NCI-H2081 treated with DMSO at 0.1 percent for 48 hours (cell line): Measurements from ENCODE around the gene METTL15.
"Not testable (repeated sequence)": the region's sequence is repeated elsewhere in the genome, so short reads cannot be mapped to it uniquely, and the experiment has no call there.

ENCODE experiments used
- DNase-seq: peaks from one replicate; lab custom pipeline; 2025; lab: John Stamatoyannopoulos, UW

The METTL15 gene

GRCh38 chr11:28209906-28210305 is 101.7 kb downstream of the METTL15 start:
- no peak for DNase-seq

DNA sequence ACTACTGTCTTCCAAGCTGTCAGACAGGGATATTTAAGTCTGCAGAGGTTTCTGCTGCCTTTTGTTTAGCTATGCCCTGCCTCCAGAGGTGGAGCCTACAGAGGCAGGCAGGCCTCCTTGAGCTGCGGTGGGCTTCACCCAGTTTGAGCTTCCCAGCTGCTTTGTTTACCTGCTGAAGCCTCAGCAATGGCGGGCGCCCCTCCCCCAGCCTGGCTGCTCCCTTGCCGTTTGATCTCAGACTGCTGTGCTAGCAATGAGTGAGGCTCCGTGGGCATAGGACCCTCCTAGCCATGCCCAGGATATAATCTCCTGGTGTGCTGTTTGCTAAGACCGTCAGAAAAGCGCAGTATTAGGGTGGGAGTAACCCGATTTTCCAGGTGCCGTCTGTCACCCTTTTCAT is 113.9 kb downstream of the METTL15 start:
- DNase-seq: not testable (repeated sequence)

GRCh38 chr11:28223577-28223976 is 115.4 kb downstream of the METTL15 start:
- no peak for DNase-seq

GRCh38 chr11:28223994-28224393 is 115.8 kb downstream of the METTL15 start:
- no peak for DNase-seq

DNA sequence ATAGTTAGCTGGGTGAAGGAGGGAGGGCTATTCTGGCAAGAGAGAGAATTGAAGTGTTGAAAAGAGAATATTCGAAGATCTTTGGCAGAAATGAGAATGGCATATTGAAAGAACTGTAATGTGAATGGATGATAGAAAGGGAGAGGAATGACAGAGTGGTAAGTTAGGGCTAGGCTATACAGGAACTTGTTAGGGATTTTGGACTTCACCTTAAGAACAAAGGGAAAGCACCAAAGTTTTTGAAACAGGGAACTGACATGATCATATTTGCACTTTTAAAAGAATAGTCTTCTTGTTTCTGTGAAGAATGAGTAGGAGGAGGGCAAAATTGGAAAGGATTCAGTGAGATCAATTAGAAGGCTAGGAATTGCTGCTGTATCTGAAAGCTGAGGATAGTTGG is 119.3 kb downstream of the METTL15 start:
- no peak for DNase-seq

DNA sequence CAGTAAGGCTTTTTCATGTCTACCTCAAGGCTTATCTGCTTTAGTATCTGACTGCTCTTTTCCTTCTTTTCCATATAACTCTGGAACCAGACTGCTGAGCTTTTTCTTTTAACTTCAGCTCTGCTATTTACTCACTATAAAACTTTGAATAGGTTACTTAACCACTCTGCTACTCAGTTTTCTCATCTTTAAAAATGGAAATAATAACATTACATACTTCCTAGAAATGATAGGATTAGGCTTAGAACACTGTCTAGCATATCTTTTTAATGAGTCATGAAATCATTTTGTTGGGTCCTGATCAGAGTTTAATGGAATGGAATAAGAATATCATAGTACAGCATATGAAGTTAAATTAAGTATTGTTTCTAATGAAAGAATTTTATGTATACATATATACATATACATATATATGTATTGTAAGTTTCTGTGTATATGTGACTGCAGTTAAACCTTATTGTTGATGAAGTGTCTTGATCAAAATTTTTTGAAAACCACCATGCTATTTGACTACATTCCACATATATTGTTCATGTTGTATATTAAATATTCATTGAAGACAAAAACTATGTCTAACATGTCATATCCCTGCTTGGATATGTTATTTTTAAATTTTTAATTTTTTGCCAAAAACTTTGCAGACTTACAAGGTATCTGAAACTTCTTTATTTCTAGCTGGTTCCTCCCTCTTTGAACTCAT is 120.2 kb downstream of the METTL15 start:
- DNase-seq: no peak

- DNase-seq: no peak
Measured at GRCh38 chr11:28231475-28231874, 123.3 kb downstream of the METTL15 start.

DNA sequence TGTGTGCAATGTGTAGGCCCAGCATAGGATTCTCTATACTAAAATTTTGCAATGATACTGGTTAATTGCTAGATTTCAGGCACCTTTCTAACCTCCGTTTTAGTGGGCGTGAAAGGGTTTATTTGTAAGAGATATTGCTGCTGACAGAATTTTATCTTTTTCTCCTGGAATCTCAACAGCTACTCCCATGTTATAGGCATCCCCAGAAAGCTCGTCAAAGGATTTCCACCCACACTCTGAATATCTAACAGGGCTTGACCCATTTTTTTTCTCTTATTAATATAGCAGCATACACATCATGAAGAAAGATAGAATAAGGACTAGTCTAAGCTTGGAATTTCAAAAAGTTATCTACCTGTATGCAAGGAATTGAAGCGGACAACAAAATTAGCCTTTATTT is 124.5 kb downstream of the METTL15 start:
- no peak for DNase-seq

GRCh38 chr11:28241760-28242159 is 133.6 kb downstream of the METTL15 start:
- DNase-seq: no peak

DNA sequence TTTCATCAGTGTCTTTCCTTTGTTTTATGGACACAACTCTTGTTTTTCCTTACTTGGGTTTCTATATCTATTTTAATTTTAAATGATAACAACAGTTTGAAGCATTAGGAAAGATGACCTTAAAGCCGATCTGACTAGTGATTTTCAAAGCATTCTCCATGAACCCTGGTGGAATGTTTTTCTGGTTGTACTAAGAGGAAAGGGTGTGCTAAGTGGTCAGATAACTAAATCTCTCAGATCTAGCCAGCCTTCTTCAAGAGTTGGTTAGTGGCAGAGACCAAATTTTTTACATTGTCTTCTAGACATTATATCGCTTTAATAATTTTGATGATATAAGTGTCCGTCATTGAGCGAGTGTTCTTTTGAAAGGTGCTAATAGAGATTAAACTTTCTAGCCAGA is 134.4 kb downstream of the METTL15 start:
- no peak for DNase-seq

DNA sequence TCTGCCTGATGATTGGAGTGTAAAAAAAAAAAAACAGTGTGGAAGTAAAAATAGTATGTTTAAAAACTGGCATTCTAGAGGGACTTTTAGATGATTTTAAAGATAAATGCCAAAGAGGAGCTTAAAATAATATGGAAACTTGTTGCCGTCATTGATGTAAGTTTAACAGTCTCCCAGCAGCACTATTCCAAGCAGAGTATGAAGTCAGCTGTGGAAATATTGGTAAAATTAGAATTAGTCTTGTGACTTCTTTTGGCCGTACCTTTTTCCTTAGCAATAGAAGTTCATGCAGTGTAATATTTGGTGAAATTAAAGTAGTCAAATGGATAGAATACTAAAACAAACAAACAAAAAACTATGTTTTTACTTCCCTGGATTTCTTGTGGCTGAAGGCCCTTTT is 134.9 kb downstream of the METTL15 start:
- DNase-seq: no peak

- no peak for DNase-seq
Measured at GRCh38 chr11:28243581-28243980, 135.4 kb downstream of the METTL15 start.

DNA sequence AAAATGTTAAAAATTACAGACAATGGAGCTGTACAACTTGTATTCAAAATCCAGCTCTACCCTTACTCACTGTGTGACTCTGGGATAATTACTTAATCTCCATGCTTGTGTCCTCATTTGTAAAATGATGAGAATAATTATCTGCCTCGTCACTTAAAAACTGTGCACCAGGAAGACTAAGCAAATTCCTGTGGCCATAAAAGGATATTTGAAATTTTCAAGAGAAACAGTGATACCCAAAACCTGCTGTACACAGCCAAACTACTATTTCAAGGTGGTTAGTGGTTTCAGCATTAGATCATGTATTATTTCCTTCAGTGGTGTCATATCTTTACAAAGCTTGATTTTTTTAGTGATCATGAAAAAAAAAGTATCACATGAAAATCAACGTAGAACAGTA is 136.9 kb downstream of the METTL15 start:
- DNase-seq: no peak

DNA sequence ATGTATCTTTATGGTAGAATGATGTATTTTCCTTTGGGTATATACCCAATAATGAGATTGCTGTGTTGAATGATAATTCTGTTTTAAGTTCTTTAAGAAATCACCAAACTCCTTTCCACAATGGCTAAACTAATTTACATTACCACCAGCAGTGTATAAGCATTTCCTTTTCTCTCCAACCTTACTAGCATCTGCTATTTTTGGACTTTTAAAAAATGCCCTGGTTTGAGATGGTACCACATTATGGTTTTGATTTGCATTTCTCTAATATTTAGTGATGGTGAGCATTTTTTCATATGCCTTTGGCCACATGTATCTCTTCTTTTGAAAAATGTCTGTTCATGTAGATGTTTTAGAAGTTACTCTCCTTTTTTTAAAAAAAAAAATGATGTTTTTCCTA is 142.0 kb downstream of the METTL15 start:
- no peak for DNase-seq

GRCh38 chr11:28251257-28251656 is 143.1 kb downstream of the METTL15 start:
- DNase-seq: no peak

- DNase-seq: no peak
Measured at GRCh38 chr11:28257761-28258160, 149.6 kb downstream of the METTL15 start.

GRCh38 chr11:28259177-28259843 is 151.1 kb downstream of the METTL15 start:
- no peak for DNase-seq

DNA sequence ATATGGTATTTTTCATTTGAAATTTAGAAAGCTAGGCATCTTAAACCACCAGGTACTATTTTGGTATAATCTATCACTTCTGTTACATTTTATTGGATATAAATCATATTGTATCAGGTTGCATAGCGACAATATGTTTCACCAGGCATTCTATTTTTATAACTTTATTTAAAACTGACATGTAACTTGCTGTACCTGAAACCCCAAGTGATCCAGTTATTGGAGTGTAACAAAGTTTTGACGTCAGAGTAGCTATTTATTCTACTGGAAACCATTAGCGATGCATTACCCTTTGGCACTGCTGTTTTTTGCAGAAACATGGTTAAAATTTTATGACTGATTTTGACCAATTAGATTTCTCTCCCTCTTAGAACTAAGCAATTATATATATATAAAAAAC is 160.7 kb downstream of the METTL15 start:
- DNase-seq: no peak

DNA sequence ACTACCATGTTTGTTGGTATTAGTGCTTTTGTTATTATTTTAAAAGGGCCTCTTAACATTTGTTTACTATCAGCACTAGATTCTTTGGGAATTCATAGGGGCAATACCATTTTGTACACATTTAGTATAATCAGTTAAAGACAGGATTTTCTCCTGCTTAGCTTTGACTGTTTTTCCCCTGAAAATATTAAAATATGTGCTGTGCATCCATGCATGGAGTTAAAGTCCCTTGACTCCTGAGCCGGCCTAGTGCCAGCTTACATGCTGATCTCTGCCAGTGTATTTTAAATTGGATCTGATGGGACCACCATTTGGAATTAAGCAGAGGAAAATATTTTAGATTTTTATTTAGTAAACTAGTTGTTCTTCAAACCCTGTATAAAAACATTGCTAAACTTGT is 161.4 kb downstream of the METTL15 start:
- no peak for DNase-seq

GRCh38 chr11:28272247-28272646 is 164.1 kb downstream of the METTL15 start:
- DNase-seq: not testable (repeated sequence)

DNA sequence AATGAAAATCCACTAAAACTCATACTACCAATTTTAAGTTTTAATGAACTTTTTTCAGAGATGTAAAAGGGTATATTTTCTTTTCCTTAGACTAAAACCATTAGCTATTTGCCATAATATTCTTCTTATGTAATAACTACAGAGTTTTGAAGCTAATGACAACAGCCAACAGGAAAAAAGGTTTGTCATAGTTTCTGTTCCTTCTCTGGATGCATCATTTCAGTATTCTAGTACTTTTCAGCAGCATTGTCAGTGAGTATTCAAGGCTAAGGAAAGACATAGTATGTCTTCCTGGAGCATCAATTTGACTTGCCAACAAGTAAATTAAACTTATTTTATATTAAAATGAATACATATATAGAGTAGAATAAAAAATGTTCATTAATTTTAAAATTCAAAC is 166.0 kb downstream of the METTL15 start:
- DNase-seq: no peak

- no peak for DNase-seq
Measured at GRCh38 chr11:28284196-28284595, 176.0 kb downstream of the METTL15 start.

DNA sequence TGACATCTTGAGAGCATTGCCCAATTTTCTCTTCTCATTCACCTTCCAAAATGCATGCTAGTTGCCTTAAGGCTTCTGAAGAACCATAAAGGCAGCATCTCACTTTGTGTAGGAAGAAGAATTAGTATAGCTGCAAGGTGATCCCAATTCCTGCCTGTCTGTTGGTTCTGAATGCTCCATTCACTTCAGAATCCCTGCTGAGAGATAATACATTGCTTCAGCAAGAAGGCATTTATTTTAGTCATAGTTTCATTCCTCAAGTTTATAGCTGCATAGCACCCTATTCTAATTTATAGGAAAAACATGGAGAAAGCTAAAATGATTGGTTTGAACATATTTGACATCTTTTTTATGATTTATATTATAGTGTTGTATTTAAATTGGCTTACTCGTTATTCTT is 181.3 kb downstream of the METTL15 start:
- no peak for DNase-seq

DNA sequence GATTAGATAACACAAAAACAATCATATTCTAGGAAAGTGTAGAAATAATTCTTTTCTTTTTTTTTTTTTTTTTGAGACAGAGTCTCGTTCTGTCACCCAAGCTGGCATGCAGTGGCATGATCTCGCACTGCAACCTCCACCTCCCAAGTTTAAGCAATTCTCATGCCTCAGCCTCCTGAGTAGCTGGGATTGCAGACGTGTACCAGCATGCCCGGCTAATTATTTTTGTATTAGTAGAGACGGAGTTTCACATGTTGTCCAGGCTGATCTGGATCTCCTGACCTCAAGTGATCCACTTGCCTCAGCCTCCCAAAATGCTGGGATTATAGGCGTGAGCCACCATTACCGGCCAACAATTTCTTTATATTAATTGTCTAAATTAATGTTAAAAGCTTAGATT is 182.8 kb downstream of the METTL15 start:
- DNase-seq: not testable (repeated sequence)
